ENCODE results near the gene TTLL10. TPM values are rescaled to one million over a fixed set of nuclear protein-coding genes. Genes with fewer than 3 reads are reported as not detected.

Gene TTLL10
- total and polyA plus RNA-seq, 2 of the 4 experiments (the other 2 are of a cell fraction): not detected

DNA sequence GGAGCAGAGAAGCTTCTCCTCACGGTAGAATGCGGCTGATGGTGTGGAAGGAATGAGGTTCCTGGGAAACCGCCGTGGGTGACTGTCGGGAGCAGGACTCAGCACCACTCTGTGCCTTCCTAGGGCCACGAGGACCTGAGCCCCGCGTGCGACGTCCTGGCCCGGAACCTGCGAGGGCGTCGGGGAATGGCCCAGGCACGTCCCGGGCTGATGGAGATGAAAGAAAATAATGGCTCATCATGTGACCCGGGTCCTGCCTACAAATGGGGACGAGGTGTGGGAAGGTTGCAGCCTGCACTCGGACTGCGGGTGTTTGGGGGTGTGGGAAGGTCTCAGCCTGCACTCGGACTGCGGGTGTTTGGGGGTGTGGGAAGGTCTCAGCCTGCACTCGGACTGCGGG lies 25.1 kb upstream of the TTLL10 start:
- peaks cover 2% of the 10 kb centered on the region; the same call in 1 of the 2 replicates for H3K9me3 ChIP-seq (ENCODE audit: control insufficient read depth, insufficient read depth, low read length)
- no peak overlapping the region for H2BK5ac ChIP-seq (ENCODE audit: low read depth, low read length, poor library complexity, severe bottlenecking)
- no peaks in the 10 kb centered on the region for H3K9me1 ChIP-seq (ENCODE audit: insufficient read depth, low read length)
- no peak overlapping the region for H2AK5ac ChIP-seq (ENCODE audit: low read depth, low read length)
- TF ChIP-seq NFE2L2 (IDR thresholded peaks at IDR 0.05; ENCODE audit: low read depth, low read length): no peak
- TF ChIP-seq USF2 (IDR thresholded peaks at IDR 0.05; ENCODE audit: low read depth, low read length): no peak
- no peak for TF ChIP-seq RAD21 (IDR thresholded peaks at IDR 0.05; ENCODE audit: low read length)
- no peak for TF ChIP-seq MXI1 (IDR thresholded peaks at IDR 0.05; ENCODE audit: borderline replicate concordance, low read depth, low read length)
- no peak for TF ChIP-seq MAFK (IDR thresholded peaks at IDR 0.05; ENCODE audit: low read depth, low read length)
- no peak for TF ChIP-seq POLR2A (IDR thresholded peaks at IDR 0.05; ENCODE audit: low read depth, low read length)
- TF ChIP-seq SMC3 (IDR thresholded peaks at IDR 0.05; ENCODE audit: low read depth, low read length): no peak
- TF ChIP-seq, protein P1, sequence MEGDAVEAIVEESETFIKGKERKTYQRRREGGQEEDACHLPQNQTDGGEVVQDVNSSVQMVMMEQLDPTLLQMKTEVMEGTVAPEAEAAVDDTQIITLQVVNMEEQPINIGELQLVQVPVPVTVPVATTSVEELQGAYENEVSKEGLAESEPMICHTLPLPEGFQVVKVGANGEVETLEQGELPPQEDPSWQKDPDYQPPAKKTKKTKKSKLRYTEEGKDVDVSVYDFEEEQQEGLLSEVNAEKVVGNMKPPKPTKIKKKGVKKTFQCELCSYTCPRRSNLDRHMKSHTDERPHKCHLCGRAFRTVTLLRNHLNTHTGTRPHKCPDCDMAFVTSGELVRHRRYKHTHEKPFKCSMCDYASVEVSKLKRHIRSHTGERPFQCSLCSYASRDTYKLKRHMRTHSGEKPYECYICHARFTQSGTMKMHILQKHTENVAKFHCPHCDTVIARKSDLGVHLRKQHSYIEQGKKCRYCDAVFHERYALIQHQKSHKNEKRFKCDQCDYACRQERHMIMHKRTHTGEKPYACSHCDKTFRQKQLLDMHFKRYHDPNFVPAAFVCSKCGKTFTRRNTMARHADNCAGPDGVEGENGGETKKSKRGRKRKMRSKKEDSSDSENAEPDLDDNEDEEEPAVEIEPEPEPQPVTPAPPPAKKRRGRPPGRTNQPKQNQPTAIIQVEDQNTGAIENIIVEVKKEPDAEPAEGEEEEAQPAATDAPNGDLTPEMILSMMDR (conservative IDR thresholded peaks at IDR 0.05; ENCODE audit: low read depth, low read length): no peak
- no peak for TF ChIP-seq CHD1 (IDR thresholded peaks at IDR 0.05; ENCODE audit: low read depth, low read length)
- no peak for TF ChIP-seq RCOR1 (IDR thresholded peaks at IDR 0.05; ENCODE audit: insufficient replicate concordance, low read length)
- no peak for TF ChIP-seq CEBPB (IDR thresholded peaks at IDR 0.05; ENCODE audit: low read depth, low read length)
- TF ChIP-seq MAZ (IDR thresholded peaks at IDR 0.05; ENCODE audit: borderline replicate concordance, low read depth, low read length): no peak
- H3K4me2 ChIP-seq (ENCODE audit: low read depth, low read length): no peak overlapping the region
- no peaks in the 10 kb centered on the region for H4K20me1 ChIP-seq (ENCODE audit: insufficient read depth, low read length)
- POLR2A ChIA-PET (ENCODE audit: unreplicated experiment): no interaction called here
- no peak overlapping the region for H2BK120ac ChIP-seq (ENCODE audit: low read depth, low read length)
- no peak overlapping the region for H3K4ac ChIP-seq (ENCODE audit: low read depth, low read length)
- CTCF ChIA-PET: no interaction called here
- H3K4me1 ChIP-seq (ENCODE audit: control insufficient read depth, insufficient read depth, low read length): no peaks in the 10 kb centered on the region
- no peak overlapping the region for H3K23ac ChIP-seq (ENCODE audit: low read depth, low read length)
- no peak overlapping the region for H3K56ac ChIP-seq (ENCODE audit: extremely low read depth, insufficient read depth, low read length)
- no peaks in the 10 kb centered on the region for H3K79me1 ChIP-seq (ENCODE audit: low read depth in 1 of 2, low read length in 2 of 2)
- no peak overlapping the region for H2BK15ac ChIP-seq (ENCODE audit: low read depth, low read length)
- WGBS, 2 experiments (ENCODE audit: extremely low coverage in 2 of 2, insufficient read length in 1 of 2): 70% methylated on average over 17 of the region's 24 CpGs; no CpG with 5 or more reads in 1 of the 2 experiments
- intact Hi-C loops (cut with micrococcal nuclease) (no loop called here), in situ Hi-C loops (cut with MboI; ENCODE audit: low sequenced_read_pairs) (no loop called here), dilution Hi-C loops (cut with HindIII; ENCODE audit: low sequenced_read_pairs, unreplicated experiment) (no loop called here)
- H3K27me3 ChIP-seq (ENCODE audit: control insufficient read depth, insufficient read depth, low read length): peaks cover 3% of the 10 kb centered on the region; the same call in 1 of the 2 replicates
- H4K5ac ChIP-seq (ENCODE audit: low read depth, low read length): no peak overlapping the region
- H2BK20ac ChIP-seq (ENCODE audit: low read depth, low read length): no peak overlapping the region
- no peak overlapping the region for H3K27ac ChIP-seq (ENCODE audit: insufficient read depth, low read length)
- H3K4me3 ChIP-seq (ENCODE audit: insufficient read depth, low read depth, low read length): no peak overlapping the region
- no peak overlapping the region for H4K8ac ChIP-seq (ENCODE audit: low read depth in 2 of 2, low read length in 2 of 2)
- BruUV-seq (replicated peaks): no TSS peak
- H3K9ac ChIP-seq (ENCODE audit: low read depth, low read length): no peak overlapping the region
- H2AFZ ChIP-seq (replicated peaks; ENCODE audit: low read length, poor library complexity): peak overlapping the region; percentile 32
- H3K14ac ChIP-seq (replicated peaks; ENCODE audit: low read depth, low read length): no peak overlapping the region
- H3K36me3 ChIP-seq (ENCODE audit: control insufficient read depth, insufficient read depth, low read length): no peaks in the 10 kb centered on the region
- no peak overlapping the region for H4K91ac ChIP-seq (ENCODE audit: insufficient read depth, low read depth, low read length)
- DNase-seq (no peak), ATAC-seq (ENCODE audit: low read depth) (no peak)
- no peak overlapping the region for H3K18ac ChIP-seq (ENCODE audit: low read depth, low read length)
- H2AK9ac ChIP-seq (replicated peaks; ENCODE audit: low read depth, low read length, poor library complexity): no peak overlapping the region
